HepG2 (cell line): ENCODE measurements around the gene NAPSA. TPM values are rescaled to one million over a fixed set of nuclear protein-coding genes. Genes with fewer than 3 reads are reported as not detected.

Experiments used
- ATAC-seq: fragments of 200-7000 bp; cut with Tn5 transposase; 3 replicates; pipeline ENCODE4 v1.9.1; 2020; ENCODE audit warnings: mild to moderate bottlenecking, moderate library complexity
- BruUV-seq: library from RNA; stranded (reverse); fragments of 400-500 nt; replicated peaks from 2 replicates; lab custom pipeline; 2021; lab: Mats Ljungman, UMichigan
- CTCF ChIA-PET: fragments of 300-600 bp; formaldehyde crosslinking; extraction: SDS; loops from one replicate; lab custom pipeline; 2021; ENCODE audit warnings: low total read pairs, inconsistent platforms, low intra/inter-chr PET ratio; lab: Yijun Ruan, JAX
- POLR2A ChIA-PET: fragments of 350-600 bp; sonication (Branson Sonifier 250); formaldehyde crosslinking; loops from one replicate; lab custom pipeline; 2020; ENCODE audit warnings: antibody characterized with exemption, inconsistent platforms; lab: Yijun Ruan, JAX
- DNase-seq: peaks from one replicate; pipeline ENCODE4 v3.0.0-alpha.2; 2015; ENCODE audit warnings: low spot score
- FAIRE-seq: peaks from 3 replicates; lab custom pipeline; 2011; peaks lifted over from hg19 to GRCh38; lab: Jason Lieb, UNC
- H2AFZ ChIP-seq: one replicate; pipeline ENCODE4 v1.6.1; 2011; ENCODE audit warnings: low read length, inconsistent platforms
- H3K27ac ChIP-seq: fragments of 300-600 bp; 3 replicates; pipeline ENCODE4 v1.8.0; 2011; ENCODE audit warnings: mixed run types, mild to moderate bottlenecking, mixed read lengths, low read length, inconsistent platforms; ENCODE audit not compliant: insufficient read depth; ENCODE audit errors: extremely low read length
- H3K27me3 ChIP-seq, 2 experiments: fragments of 200-600 bp in 1 of 2; 2 replicates in 1 of 2; 3 replicates in 1 of 2; pipeline versions ENCODE4 v1.6.0 to v1.8.0; 2011; ENCODE audit warnings: low read length in 2 of 2, mild to moderate bottlenecking in 2 of 2, moderate library complexity in 2 of 2, inconsistent platforms in 1 of 2; ENCODE audit not compliant: insufficient read depth in 2 of 2, control insufficient read depth in 1 of 2
- H3K36me3 ChIP-seq, 2 experiments: fragments of 200-600 bp in 1 of 2; replicated peaks in 1 of 2; 2 replicates in 1 of 2; 3 replicates in 1 of 2; pipeline versions ENCODE4 v1.5.1 to v1.8.0; 2011; ENCODE audit warnings: low read length in 2 of 2, inconsistent platforms in 1 of 2; ENCODE audit not compliant: insufficient read depth in 2 of 2, control insufficient read depth in 1 of 2
- H3K4me1 ChIP-seq: 2 replicates; pipeline ENCODE4 v1.5.1; 2012; ENCODE audit warnings: low read length, inconsistent platforms; ENCODE audit not compliant: insufficient read depth
- H3K4me2 ChIP-seq: 2 replicates; pipeline ENCODE4 v1.6.0; 2011; ENCODE audit warnings: low read depth, low read length, inconsistent platforms
- H3K4me3 ChIP-seq, 3 experiments: fragments of 200-600 bp in 1 of 3; sonication (generic), shearing (Covaris generic) in 1 of 3; replicated peaks in 1 of 3; 2 replicates each; pipeline ENCODE4 v1.5.1; 2011 to 2016; ENCODE audit warnings: low read length in 3 of 3, inconsistent platforms in 2 of 3, low read depth in 2 of 3, mild to moderate bottlenecking in 2 of 3, control low read depth in 1 of 3, mixed read lengths in 1 of 3; ENCODE audit not compliant: insufficient read depth in 1 of 3
- H3K79me2 ChIP-seq: one replicate; pipeline ENCODE4 v1.6.1; 2011; ENCODE audit warnings: low read length, inconsistent platforms; ENCODE audit not compliant: insufficient read depth
- H3K9ac ChIP-seq: 2 replicates; pipeline ENCODE4 v1.6.0; 2011; ENCODE audit warnings: mild to moderate bottlenecking, low read depth, low read length, inconsistent platforms; ENCODE audit not compliant: insufficient read depth
- H3K9me3 ChIP-seq: 2 replicates; pipeline ENCODE4 v1.5.1; 2012; ENCODE audit warnings: mild to moderate bottlenecking, low read length
- H4K20me1 ChIP-seq: 2 replicates; pipeline ENCODE4 v1.6.0; 2011; ENCODE audit warnings: inconsistent platforms, mild to moderate bottlenecking, low read length, moderate library complexity; ENCODE audit not compliant: insufficient read depth
- ADNP ChIP-seq: sonication (generic); formaldehyde crosslinking; IDR thresholded peaks from 2 replicates; pipeline ENCODE4 v1.4.0; 2020; ENCODE audit warnings: missing genetic modification reagents
- DMAP1 ChIP-seq: IDR thresholded peaks from 2 replicates; pipeline ENCODE4 v1.6.1; 2016
- GTF2F1 ChIP-seq: fragments of 150-350 bp; IDR thresholded peaks from 2 replicates; pipeline ENCODE4 v1.6.1; 2014; ENCODE audit warnings: low read length
- MED13 ChIP-seq: sonication (generic); formaldehyde crosslinking; IDR thresholded peaks from 2 replicates; pipeline ENCODE4 v1.5.0; 2020; ENCODE audit warnings: missing genetic modification reagents
- PRPF4 ChIP-seq: fragments of 200-400 bp; formaldehyde crosslinking; IDR thresholded peaks from 2 replicates; pipeline ENCODE4 v1.6.1; 2016; ENCODE audit warnings: low read length, low read depth; ENCODE audit not compliant: poor library complexity, severe bottlenecking
- SALL2 ChIP-seq: sonication (generic); formaldehyde crosslinking; IDR thresholded peaks from 2 replicates; pipeline ENCODE4 v1.8.1; 2023; ENCODE audit warnings: mild to moderate bottlenecking, missing genetic modification reagents, inconsistent platforms
- ZFP37 ChIP-seq: sonication (generic); formaldehyde crosslinking; IDR thresholded peaks from 2 replicates; pipeline ENCODE4 v1.4.0; 2020; ENCODE audit warnings: missing genetic modification reagents, borderline replicate concordance
- ZNF629 ChIP-seq: sonication (generic); formaldehyde crosslinking; conservative IDR thresholded peaks from 2 replicates; pipeline ENCODE4 v1.5.0; 2020; ENCODE audit warnings: missing genetic modification reagents
- ZNF749 ChIP-seq: sonication (generic); formaldehyde crosslinking; IDR thresholded peaks from 2 replicates; pipeline ENCODE4 v1.8.0; 2022; ENCODE audit warnings: mild to moderate bottlenecking, missing genetic modification reagents, moderate library complexity, borderline replicate concordance
- WGBS: methylation state at CpG from one replicate; pipeline ENCODE4 v1.1.6; 2017; ENCODE audit warnings: low lambda C conversion rate; 5-methylcytosine and 5-hydroxymethylcytosine counted together
- in situ Hi-C: cut with HindIII; loops from 2 replicates; pipeline ENCODE4 v1.10.0; 2017; ENCODE audit warnings: low pct_unique_long_range_greater_than_20kb; ENCODE audit not compliant: extremely low pct_ligation_motif_present
- intact Hi-C: fragments of 100-400 bp; cut with micrococcal nuclease; formaldehyde crosslinking; loops from one replicate; pipeline ENCODE4 v1.10.0; 2022; ENCODE audit not compliant: unreplicated experiment
- polyA plus RNA-seq, 8 experiments: library from polyadenylated mRNA; depleted of rRNA in 3 of 8; stranded (reverse) in 7 of 8; unstranded in 1 of 8; fragments of >200 nt; fragmentation: Illumina TruSeq in 4 of 8; extraction: Trizol in 4 of 8; gene quantifications; 2 replicates each; pipeline versions ENCODE4 v1.2.1 to v1.2.3, GENCODE V29; 2011 to 2016; ENCODE audit warnings: low read depth in 4 of 8, missing spikeins in 1 of 8, mixed read lengths in 1 of 8; ENCODE audit not compliant: insufficient read depth in 1 of 8
- total RNA-seq, 5 experiments: library from RNA; depleted of rRNA; stranded (reverse); fragments of >200 nt; fragmentation: Illumina TruSeq; extraction: Trizol; gene quantifications; 2 replicates each; pipeline ENCODE4 v1.2.3, GENCODE V29; 2016; ENCODE audit warnings: low read depth in 1 of 5
- TF ChIP-seq, protein P1 (sequence below): sonication (generic); formaldehyde crosslinking; IDR thresholded peaks from 2 replicates; pipeline ENCODE4 v1.4.0; 2020; ENCODE audit warnings: missing genetic modification reagents
- TF ChIP-seq, protein P2 (sequence below), 2 experiments: sonication (generic) in 1 of 2; formaldehyde crosslinking in 1 of 2; IDR thresholded peaks; 2 replicates each; pipeline versions ENCODE4 v1.5.1 to v1.6.1; 2011 to 2020; ENCODE audit warnings: borderline replicate concordance in 1 of 2, low read depth in 1 of 2, low read length in 1 of 2, mild to moderate bottlenecking in 1 of 2, missing genetic modification reagents in 1 of 2, moderate library complexity in 1 of 2
- TF ChIP-seq, protein P3 (sequence below): sonication (generic); formaldehyde crosslinking; IDR thresholded peaks from 2 replicates; pipeline ENCODE4 v1.4.0; 2020; ENCODE audit warnings: missing genetic modification reagents, borderline replicate concordance
- TF ChIP-seq, protein P4 (sequence below): sonication (generic); formaldehyde crosslinking; IDR thresholded peaks from 2 replicates; pipeline ENCODE4 v1.4.0; 2020; ENCODE audit warnings: missing genetic modification reagents, mild to moderate bottlenecking, borderline replicate concordance

The NAPSA gene
- total and polyA plus RNA-seq, 2 of the 13 experiments (the other 11 are each of a cell fraction or from before 2014, with no cell fraction given), result not detected

DNA sequence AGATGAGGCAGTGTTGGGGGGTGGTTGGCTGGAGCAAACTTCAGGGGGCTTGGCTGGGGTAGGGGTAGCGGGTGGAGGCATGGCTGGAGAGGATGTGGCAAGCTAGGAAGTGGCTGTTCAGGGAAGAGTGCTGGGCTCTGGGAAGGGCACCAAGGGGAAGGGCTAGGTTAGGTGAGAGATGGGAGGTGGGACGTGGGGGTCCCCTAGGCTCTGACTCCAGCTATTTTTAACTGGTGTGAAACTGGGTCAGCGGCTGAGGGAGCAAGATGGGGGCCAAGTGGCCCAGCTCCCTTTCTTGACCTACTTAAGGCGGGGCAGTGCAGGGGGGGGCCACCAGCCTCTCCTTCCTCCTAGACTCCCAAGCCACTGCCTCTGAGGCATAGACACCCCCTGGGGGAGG is 43.6 kb downstream of the NAPSA start:
- POLR2A ChIA-PET, result no interaction called here
- no peak for FAIRE-seq
- no TSS peak for BruUV-seq

More for the DNA sequence above, 43.6 kb downstream of the NAPSA start:
- H3K4me3 ChIP-seq, result no peak overlapping the region
- H3K36me3 ChIP-seq, result peaks cover 0 to 3% of the 10 kb centered on the region in 2 experiments; a peak in 3 of 5 replicates
- H4K20me1 ChIP-seq, result peaks cover 4% of the 10 kb centered on the region; the same call in 1 of the 2 replicates
- in situ Hi-C loops, result no loop called here
- DNase-seq (no peak), ATAC-seq (no peak)
- intact Hi-C loops, result no loop called here
- no peak overlapping the region for H3K27ac ChIP-seq
- no peaks in the 10 kb centered on the region for H3K79me2 ChIP-seq
- H3K9me3 ChIP-seq, result no peaks in the 10 kb centered on the region
- H2AFZ ChIP-seq, result no peak overlapping the region
- 88% methylated on average over 4 of the region's 4 CpGs for WGBS
- H3K4me1 ChIP-seq, result peaks cover 24% of the 10 kb centered on the region
- TF ChIP-seq PRPF4, result no peak
- TF ChIP-seq SALL2 (CRISPR knock-in tag), result no peak
- TF ChIP-seq, protein P1, sequence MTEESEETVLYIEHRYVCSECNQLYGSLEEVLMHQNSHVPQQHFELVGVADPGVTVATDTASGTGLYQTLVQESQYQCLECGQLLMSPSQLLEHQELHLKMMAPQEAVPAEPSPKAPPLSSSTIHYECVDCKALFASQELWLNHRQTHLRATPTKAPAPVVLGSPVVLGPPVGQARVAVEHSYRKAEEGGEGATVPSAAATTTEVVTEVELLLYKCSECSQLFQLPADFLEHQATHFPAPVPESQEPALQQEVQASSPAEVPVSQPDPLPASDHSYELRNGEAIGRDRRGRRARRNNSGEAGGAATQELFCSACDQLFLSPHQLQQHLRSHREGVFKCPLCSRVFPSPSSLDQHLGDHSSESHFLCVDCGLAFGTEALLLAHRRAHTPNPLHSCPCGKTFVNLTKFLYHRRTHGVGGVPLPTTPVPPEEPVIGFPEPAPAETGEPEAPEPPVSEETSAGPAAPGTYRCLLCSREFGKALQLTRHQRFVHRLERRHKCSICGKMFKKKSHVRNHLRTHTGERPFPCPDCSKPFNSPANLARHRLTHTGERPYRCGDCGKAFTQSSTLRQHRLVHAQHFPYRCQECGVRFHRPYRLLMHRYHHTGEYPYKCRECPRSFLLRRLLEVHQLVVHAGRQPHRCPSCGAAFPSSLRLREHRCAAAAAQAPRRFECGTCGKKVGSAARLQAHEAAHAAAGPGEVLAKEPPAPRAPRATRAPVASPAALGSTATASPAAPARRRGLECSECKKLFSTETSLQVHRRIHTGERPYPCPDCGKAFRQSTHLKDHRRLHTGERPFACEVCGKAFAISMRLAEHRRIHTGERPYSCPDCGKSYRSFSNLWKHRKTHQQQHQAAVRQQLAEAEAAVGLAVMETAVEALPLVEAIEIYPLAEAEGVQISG, result no peak
- no peak for TF ChIP-seq DMAP1 (CRISPR knock-in tag)
- no peak for TF ChIP-seq ZNF749
- no peak for TF ChIP-seq ZFP37 (CRISPR knock-in tag)
- TF ChIP-seq, protein P2, sequence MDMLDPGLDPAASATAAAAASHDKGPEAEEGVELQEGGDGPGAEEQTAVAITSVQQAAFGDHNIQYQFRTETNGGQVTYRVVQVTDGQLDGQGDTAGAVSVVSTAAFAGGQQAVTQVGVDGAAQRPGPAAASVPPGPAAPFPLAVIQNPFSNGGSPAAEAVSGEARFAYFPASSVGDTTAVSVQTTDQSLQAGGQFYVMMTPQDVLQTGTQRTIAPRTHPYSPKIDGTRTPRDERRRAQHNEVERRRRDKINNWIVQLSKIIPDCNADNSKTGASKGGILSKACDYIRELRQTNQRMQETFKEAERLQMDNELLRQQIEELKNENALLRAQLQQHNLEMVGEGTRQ (IDR thresholded peaks at IDR 0.05; ENCODE audit: low read depth, low read length), result no peak
- TF ChIP-seq, protein P2 (CRISPR knock-in tag; IDR thresholded peaks at IDR 0.05; ENCODE audit: borderline replicate concordance), result no peak
- TF ChIP-seq MED13, result no peak
- TF ChIP-seq ZNF629 (CRISPR knock-in tag), result no peak
- TF ChIP-seq, protein P3, sequence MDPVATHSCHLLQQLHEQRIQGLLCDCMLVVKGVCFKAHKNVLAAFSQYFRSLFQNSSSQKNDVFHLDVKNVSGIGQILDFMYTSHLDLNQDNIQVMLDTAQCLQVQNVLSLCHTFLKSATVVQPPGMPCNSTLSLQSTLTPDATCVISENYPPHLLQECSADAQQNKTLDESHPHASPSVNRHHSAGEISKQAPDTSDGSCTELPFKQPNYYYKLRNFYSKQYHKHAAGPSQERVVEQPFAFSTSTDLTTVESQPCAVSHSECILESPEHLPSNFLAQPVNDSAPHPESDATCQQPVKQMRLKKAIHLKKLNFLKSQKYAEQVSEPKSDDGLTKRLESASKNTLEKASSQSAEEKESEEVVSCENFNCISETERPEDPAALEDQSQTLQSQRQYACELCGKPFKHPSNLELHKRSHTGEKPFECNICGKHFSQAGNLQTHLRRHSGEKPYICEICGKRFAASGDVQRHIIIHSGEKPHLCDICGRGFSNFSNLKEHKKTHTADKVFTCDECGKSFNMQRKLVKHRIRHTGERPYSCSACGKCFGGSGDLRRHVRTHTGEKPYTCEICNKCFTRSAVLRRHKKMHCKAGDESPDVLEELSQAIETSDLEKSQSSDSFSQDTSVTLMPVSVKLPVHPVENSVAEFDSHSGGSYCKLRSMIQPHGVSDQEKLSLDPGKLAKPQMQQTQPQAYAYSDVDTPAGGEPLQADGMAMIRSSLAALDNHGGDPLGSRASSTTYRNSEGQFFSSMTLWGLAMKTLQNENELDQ (CRISPR knock-in tag), result no peak
- no peak for TF ChIP-seq ADNP (CRISPR knock-in tag)
- TF ChIP-seq, protein P4, sequence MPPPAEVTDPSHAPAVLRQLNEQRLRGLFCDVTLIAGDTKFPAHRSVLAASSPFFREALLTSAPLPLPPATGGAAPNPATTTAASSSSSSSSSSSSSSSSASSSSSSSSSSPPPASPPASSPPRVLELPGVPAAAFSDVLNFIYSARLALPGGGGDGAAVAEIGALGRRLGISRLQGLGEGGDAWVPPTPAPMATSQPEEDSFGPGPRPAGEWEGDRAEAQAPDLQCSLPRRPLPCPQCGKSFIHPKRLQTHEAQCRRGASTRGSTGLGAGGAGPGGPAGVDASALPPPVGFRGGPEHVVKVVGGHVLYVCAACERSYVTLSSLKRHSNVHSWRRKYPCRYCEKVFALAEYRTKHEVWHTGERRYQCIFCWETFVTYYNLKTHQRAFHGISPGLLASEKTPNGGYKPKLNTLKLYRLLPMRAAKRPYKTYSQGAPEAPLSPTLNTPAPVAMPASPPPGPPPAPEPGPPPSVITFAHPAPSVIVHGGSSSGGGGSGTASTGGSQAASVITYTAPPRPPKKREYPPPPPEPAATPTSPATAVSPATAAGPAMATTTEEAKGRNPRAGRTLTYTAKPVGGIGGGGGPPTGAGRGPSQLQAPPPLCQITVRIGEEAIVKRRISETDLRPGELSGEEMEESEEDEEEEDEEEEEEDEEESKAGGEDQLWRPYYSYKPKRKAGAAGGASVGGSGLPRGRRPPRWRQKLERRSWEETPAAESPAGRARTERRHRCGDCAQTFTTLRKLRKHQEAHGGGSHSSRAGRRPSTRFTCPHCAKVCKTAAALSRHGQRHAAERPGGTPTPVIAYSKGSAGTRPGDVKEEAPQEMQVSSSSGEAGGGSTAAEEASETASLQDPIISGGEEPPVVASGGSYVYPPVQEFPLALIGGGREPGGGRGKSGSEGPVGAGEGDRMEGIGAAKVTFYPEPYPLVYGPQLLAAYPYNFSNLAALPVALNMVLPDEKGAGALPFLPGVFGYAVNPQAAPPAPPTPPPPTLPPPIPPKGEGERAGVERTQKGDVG, result no peak
- no peak for TF ChIP-seq GTF2F1
- no peaks in the 10 kb centered on the region for H3K27me3 ChIP-seq
- CTCF ChIA-PET, result no interaction called here
- H3K4me2 ChIP-seq, result no peak overlapping the region
- no peak overlapping the region for H3K9ac ChIP-seq
